Cardiac fibroblast (primary cell): ENCODE results near the gene MCHR1.

Source experiments
- DNase-seq, 2 donors: peaks; one replicate each; pipeline versions ENCODE4 v3.0.0 to v3.0.0-alpha.2; 2010; ENCODE audit warnings: low read depth in 2 of 2
- H3K4me3 ChIP-seq, 2 donors: replicated peaks in 1 of 2; 1 replicate in 1 of 2; 2 replicates in 1 of 2; pipeline ENCODE4 v1.5.1; 2011; ENCODE audit warnings: low read depth in 2 of 2, low read length in 2 of 2, mild to moderate bottlenecking in 2 of 2, moderate library complexity in 1 of 2
- CTCF ChIP-seq: IDR thresholded peaks from one replicate; pipeline ENCODE4 v1.5.1; 2011; ENCODE audit warnings: low read depth, mild to moderate bottlenecking, low read length, inconsistent platforms

The MCHR1 gene

GRCh38 chr22:40727070-40727963, 48.0 kb downstream of the MCHR1 start:
- no peak overlapping the region for H3K4me3 ChIP-seq
- no peak for TF ChIP-seq CTCF

DNA sequence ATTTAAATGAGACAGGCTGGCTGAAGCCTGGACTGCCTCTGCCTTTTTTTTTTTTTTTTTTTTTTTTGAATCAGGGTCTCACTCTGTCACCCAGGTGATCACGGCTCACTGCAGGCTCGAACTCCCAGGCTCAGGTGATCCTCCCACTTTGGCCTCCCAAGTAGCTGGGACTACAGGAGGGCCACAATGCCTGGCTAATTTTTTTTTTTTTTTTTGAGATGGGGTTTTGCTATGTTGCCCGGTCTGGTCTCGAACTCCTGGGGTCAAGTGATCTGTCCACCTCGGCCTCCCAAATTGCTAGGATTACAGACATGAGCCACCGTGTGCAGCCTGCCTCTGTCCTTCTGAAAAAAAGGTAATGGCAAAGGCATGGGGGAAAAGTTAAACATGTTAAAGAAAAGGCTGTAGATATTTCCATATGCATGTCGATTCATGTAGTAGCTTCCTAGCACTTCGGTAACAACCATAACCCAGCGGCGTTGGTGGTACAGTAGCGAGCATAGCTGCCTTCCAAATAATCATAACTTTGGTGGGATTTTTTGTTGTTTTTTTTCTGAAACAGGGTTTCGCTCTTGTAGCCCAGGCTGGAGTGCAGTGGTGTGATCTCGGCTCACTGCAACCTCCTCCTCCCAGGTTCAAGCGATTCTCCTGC, 48.8 kb downstream of the MCHR1 start:
- no peak for TF ChIP-seq CTCF
- DNase-seq, result no peak

More at GRCh38 chr22:40727070-40727963, 48.0 kb downstream of the MCHR1 start:
- DNase-seq, result no peak

GRCh38 chr22:40728731-40729189, 49.5 kb downstream of the MCHR1 start:
- H3K4me3 ChIP-seq, result no peak overlapping the region
- TF ChIP-seq CTCF, result no peak
- DNase-seq, result peak in 1 of 2 donors; percentile 62

More for the DNA sequence above, 48.8 kb downstream of the MCHR1 start:
- no peak overlapping the region for H3K4me3 ChIP-seq

DNA sequence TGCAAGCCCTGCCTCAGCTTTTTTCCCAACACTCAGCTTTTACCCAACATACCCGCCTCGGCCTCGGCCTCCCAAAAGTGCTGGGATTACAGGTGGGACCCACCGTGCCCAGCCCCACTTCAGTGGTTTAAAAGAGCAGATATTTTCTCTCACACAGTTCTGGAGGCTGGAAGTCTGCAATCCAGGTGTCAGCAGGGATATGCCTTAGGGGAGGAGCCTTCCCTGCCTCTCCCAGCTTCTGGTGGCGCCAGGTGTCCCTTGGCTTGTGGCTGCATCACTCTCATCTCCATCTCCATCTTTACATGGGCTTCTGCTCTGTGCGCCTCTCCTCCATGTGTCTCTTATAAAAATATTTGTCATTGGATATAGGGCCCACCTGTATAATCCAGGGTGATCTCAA, 50.0 kb downstream of the MCHR1 start:
- no peak for TF ChIP-seq CTCF
- H3K4me3 ChIP-seq, result no peak overlapping the region
- no peak for DNase-seq
